SK-N-SH (cell line): Measurements from ENCODE around the gene CDH22. TPM values are rescaled to one million over a fixed set of nuclear protein-coding genes. Genes with fewer than 3 reads are reported as not detected.

Experiments used
- CTCF ChIA-PET: fragments of 300-600, 350-600 bp; formaldehyde crosslinking; extraction: SDS; loops from one replicate; lab custom pipeline; 2021; lab: Yijun Ruan, JAX
- POLR2A ChIA-PET: fragments of 350-600 bp; sonication (Branson Sonifier 250); formaldehyde crosslinking; extraction: SDS; loops from one replicate; lab custom pipeline; 2020; ENCODE audit warnings: antibody characterized with exemption, inconsistent platforms; lab: Yijun Ruan, JAX
- DNase-seq: peaks from one replicate; pipeline ENCODE4 v3.0.0; 2012
- H2AFZ ChIP-seq: fragments of 200-600 bp; sonication (generic); 2 replicates; pipeline ENCODE4 v1.8.1; 2016; ENCODE audit warnings: antibody characterized with exemption, mild to moderate bottlenecking, low read depth
- H3F3A ChIP-seq: fragments of 200-600 bp; sonication (generic); replicated peaks from 2 replicates; pipeline ENCODE3; 2016; ENCODE audit warnings: antibody characterized with exemption, mild to moderate bottlenecking; ENCODE audit not compliant: insufficient read depth
- H3K27ac ChIP-seq, 2 experiments: fragments of 200-500 bp in 1 of 2; fragments of 200-600 bp in 1 of 2; sonication (Bioruptor generic) in 1 of 2; sonication (generic), shearing (Covaris generic) in 1 of 2; 2 replicates each; pipeline versions ENCODE4 v1.5.1 to v1.6.1; 2014 to 2016; ENCODE audit warnings: low read depth in 2 of 2, inconsistent platforms in 1 of 2, low read length in 1 of 2, mild to moderate bottlenecking in 1 of 2, mixed read lengths in 1 of 2
- H3K27me3 ChIP-seq: fragments of 200-600 bp; sonication (generic), shearing (Covaris generic); 2 replicates; pipeline ENCODE4 v1.6.1; 2016; ENCODE audit warnings: mixed run types; ENCODE audit not compliant: insufficient read depth
- H3K36me3 ChIP-seq, 2 experiments: fragments of 200-500 bp in 1 of 2; fragments of 200-600 bp in 1 of 2; sonication (Bioruptor generic) in 1 of 2; sonication (generic) in 1 of 2; replicated peaks in 1 of 2; 2 replicates each; pipeline versions ENCODE3 to v1.5.1; 2014 to 2016; ENCODE audit warnings: low read length in 1 of 2, mild to moderate bottlenecking in 1 of 2; ENCODE audit not compliant: insufficient read depth in 2 of 2, control insufficient read depth in 1 of 2
- H3K4me1 ChIP-seq, 2 experiments: fragments of 200-500 bp in 1 of 2; fragments of 200-600 bp in 1 of 2; sonication (Bioruptor generic) in 1 of 2; sonication (generic), shearing (Covaris generic) in 1 of 2; 2 replicates each; pipeline versions ENCODE4 v1.5.1 to v1.6.1; 2014 to 2016; ENCODE audit warnings: low read depth in 1 of 2, low read length in 1 of 2, mixed run types in 1 of 2; ENCODE audit not compliant: insufficient read depth in 2 of 2, control insufficient read depth in 1 of 2
- H3K4me2 ChIP-seq: fragments of 200-600 bp; sonication (generic), shearing (Covaris generic); 2 replicates; pipeline ENCODE4 v1.6.1; 2017; ENCODE audit warnings: mixed run types
- H3K4me3 ChIP-seq, 2 experiments: fragments of 200-500 bp in 1 of 2; fragments of 200-600 bp in 1 of 2; sonication (Bioruptor generic) in 1 of 2; sonication (generic), shearing (Covaris generic) in 1 of 2; 2 replicates each; pipeline versions ENCODE4 v1.5.1 to v1.8.1; 2014 to 2016; ENCODE audit warnings: low read depth in 2 of 2, inconsistent platforms in 1 of 2, low read length in 1 of 2, mild to moderate bottlenecking in 1 of 2, mixed read lengths in 1 of 2, moderate library complexity in 1 of 2
- H3K79me2 ChIP-seq: fragments of 200-600 bp; sonication (generic); 2 replicates; pipeline ENCODE4 v1.8.1; 2017; ENCODE audit warnings: mild to moderate bottlenecking; ENCODE audit not compliant: insufficient read depth
- H3K9ac ChIP-seq: fragments of 200-600 bp; sonication (generic); 2 replicates; pipeline ENCODE4 v1.6.1; 2017; ENCODE audit warnings: mixed run types
- H3K9me2 ChIP-seq: fragments of 200-600 bp; sonication (generic); 2 replicates; pipeline ENCODE4 v1.6.1; 2017; ENCODE audit warnings: mixed run types
- H3K9me3 ChIP-seq: fragments of 200-600 bp; sonication (generic); 2 replicates; pipeline ENCODE4 v1.6.1; 2017; ENCODE audit warnings: mixed run types, mild to moderate bottlenecking, moderate library complexity
- H4K20me1 ChIP-seq: fragments of 200-600 bp; sonication (generic); 2 replicates; pipeline ENCODE4 v1.6.1; 2017; ENCODE audit warnings: mild to moderate bottlenecking, mixed run types; ENCODE audit not compliant: insufficient read depth
- CHD2 ChIP-seq: fragments of 150-350 bp; IDR thresholded peaks from 2 replicates; pipeline ENCODE4 v1.6.1; 2018; ENCODE audit warnings: low read length; ENCODE audit not compliant: partially characterized antibody
- CTCF ChIP-seq: fragments of 200-600 bp; sonication (generic); IDR thresholded peaks from 2 replicates; pipeline ENCODE4 v1.6.1; 2017; ENCODE audit warnings: antibody characterized with exemption, mild to moderate bottlenecking, moderate library complexity
- ELF1 ChIP-seq: IDR thresholded peaks from 2 replicates; pipeline ENCODE4 v1.4.0; 2012
- FOSL2 ChIP-seq: IDR thresholded peaks from 2 replicates; pipeline ENCODE4 v1.4.0; 2012; ENCODE audit warnings: low read depth, mild to moderate bottlenecking, moderate library complexity, borderline replicate concordance
- GABPA ChIP-seq: IDR thresholded peaks from 2 replicates; pipeline ENCODE4 v1.4.0; 2012; ENCODE audit warnings: low read depth, mild to moderate bottlenecking
- MAX ChIP-seq: IDR thresholded peaks from 2 replicates; pipeline ENCODE4 v1.4.0; 2012; ENCODE audit warnings: low read depth
- MEF2A ChIP-seq: IDR thresholded peaks from 2 replicates; pipeline ENCODE4 v1.4.0; 2012; ENCODE audit warnings: low read depth, borderline replicate concordance
- MXI1 ChIP-seq: IDR thresholded peaks from 2 replicates; pipeline ENCODE4 v1.6.1; 2012; ENCODE audit warnings: mild to moderate bottlenecking, low read depth, low read length, improper control_type of control experiment
- NFIC ChIP-seq: IDR thresholded peaks from 2 replicates; pipeline ENCODE4 v1.4.0; 2012; ENCODE audit warnings: borderline replicate concordance
- RCOR1 ChIP-seq: fragments of 150-350 bp; IDR thresholded peaks from 2 replicates; pipeline ENCODE4 v1.6.1; 2017; ENCODE audit warnings: antibody characterized with exemption, low read length
- REST ChIP-seq: IDR thresholded peaks from 2 replicates; pipeline ENCODE4 v1.6.1; 2012; ENCODE audit warnings: mild to moderate bottlenecking, low read depth, low read length, moderate library complexity
- SIN3A ChIP-seq: IDR thresholded peaks from 2 replicates; pipeline ENCODE4 v1.6.1; 2012; ENCODE audit warnings: low read depth, mild to moderate bottlenecking, low read length, moderate library complexity, borderline replicate concordance
- TAF1 ChIP-seq: IDR thresholded peaks from 2 replicates; pipeline ENCODE4 v1.6.1; 2012; ENCODE audit warnings: low read depth, mild to moderate bottlenecking, low read length, moderate library complexity, borderline replicate concordance
- ZBTB33 ChIP-seq: IDR thresholded peaks from 2 replicates; pipeline ENCODE4 v1.4.0; 2012; ENCODE audit warnings: low read depth, borderline replicate concordance
- WGBS: methylation state at CpG from one replicate; pipeline ENCODE4 v1.1.6; 2017; ENCODE audit warnings: low lambda C conversion rate; 5-methylcytosine and 5-hydroxymethylcytosine counted together
- polyA plus RNA-seq, 3 experiments: library from polyadenylated mRNA; depleted of rRNA; stranded (reverse); fragments of >200 nt; gene quantifications; 2 replicates each; pipeline ENCODE4 v1.2.3, GENCODE V29; 2012
- TF ChIP-seq, protein P1 (sequence below): IDR thresholded peaks from 2 replicates; pipeline ENCODE4; 2012
- TF ChIP-seq, protein P2 (sequence below): IDR thresholded peaks from 2 replicates; pipeline ENCODE4 v1.4.0; 2012; ENCODE audit warnings: low read depth, borderline replicate concordance

The CDH22 gene
- polyA plus RNA-seq, 1 of the 3 experiments (the other 2 are of a cell fraction) = not detected

GRCh38 chr20:46305973-46306360 lies 2.3 kb downstream of the CDH22 start:
- Histone ChIP-seq H3K4me2 (no peak overlapping the region), H3K4me3 (no peak overlapping the region), H3K4me1 (peaks cover 0 to 3% of the 10 kb centered on the region in 2 experiments; a peak in 1 of 4 replicates), H3K9me3 (no peaks in the 10 kb centered on the region), H3K27me3 (peaks cover 47% of the 10 kb centered on the region), H2AFZ (no peak overlapping the region)
- no peak for DNase-seq
- POLR2A ChIA-PET = interaction anchor here (1.2 kb wide), 1 partner anchor 43 kb away, joined by 4 read pairs; no protein-coding TSS in a partner anchor
- TF ChIP-seq FOSL2 (no peak), MXI1 (no peak), ZBTB33 (no peak)
- TF ChIP-seq, all 33 proteins: peak for 0
- H4K20me1 ChIP-seq = no peaks in the 10 kb centered on the region
- H3K79me2 ChIP-seq = no peaks in the 10 kb centered on the region
- CTCF ChIA-PET = interaction anchor here (0.6 to 14.2 kb wide), 20 partner anchors 11 to 261 kb away, joined by 3 to 190 read pairs (median 6); no protein-coding TSS in a partner anchor
- no peak overlapping the region for H3K27ac ChIP-seq
- no peaks in the 10 kb centered on the region for H3K9me2 ChIP-seq
- H3K36me3 ChIP-seq = no peaks in the 10 kb centered on the region
- no peaks in the 10 kb centered on the region for H3F3A ChIP-seq
- H3K9ac ChIP-seq = no peak overlapping the region
- WGBS = 50% methylated on average over 9 of the region's 9 CpGs

- Histone ChIP-seq H3K27ac (no peak overlapping the region), H3K79me2 (no peaks in the 10 kb centered on the region), H3K9me3 (no peaks in the 10 kb centered on the region), H3K36me3 (no peaks in the 10 kb centered on the region), H3K4me2 (no peak overlapping the region), H3K4me3 (no peak overlapping the region), H3K9me2 (no peaks in the 10 kb centered on the region), H3F3A (no peaks in the 10 kb centered on the region), H4K20me1 (no peaks in the 10 kb centered on the region), H3K9ac (no peak overlapping the region), H2AFZ (no peak overlapping the region), H3K27me3 (peaks cover 42% of the 10 kb centered on the region), H3K4me1 (peaks cover 0 to 3% of the 10 kb centered on the region in 2 experiments; a peak in 1 of 4 replicates)
- no peak for TF ChIP-seq GABPA
- no peak for TF ChIP-seq ELF1
- no peak for TF ChIP-seq RCOR1
- TF ChIP-seq NFIC = no peak
- TF ChIP-seq, protein P1, sequence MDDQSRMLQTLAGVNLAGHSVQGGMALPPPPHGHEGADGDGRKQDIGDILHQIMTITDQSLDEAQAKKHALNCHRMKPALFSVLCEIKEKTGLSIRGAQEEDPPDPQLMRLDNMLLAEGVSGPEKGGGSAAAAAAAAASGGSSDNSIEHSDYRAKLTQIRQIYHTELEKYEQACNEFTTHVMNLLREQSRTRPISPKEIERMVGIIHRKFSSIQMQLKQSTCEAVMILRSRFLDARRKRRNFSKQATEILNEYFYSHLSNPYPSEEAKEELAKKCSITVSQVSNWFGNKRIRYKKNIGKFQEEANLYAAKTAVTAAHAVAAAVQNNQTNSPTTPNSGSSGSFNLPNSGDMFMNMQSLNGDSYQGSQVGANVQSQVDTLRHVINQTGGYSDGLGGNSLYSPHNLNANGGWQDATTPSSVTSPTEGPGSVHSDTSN = no peak
- no peak for TF ChIP-seq TAF1
- no peak for TF ChIP-seq REST
- no peak for TF ChIP-seq SIN3A
- no peak for TF ChIP-seq MAX
- TF ChIP-seq FOSL2 = no peak
- no peak for TF ChIP-seq MEF2A
- TF ChIP-seq CHD2 = no peak
- TF ChIP-seq, protein P2, sequence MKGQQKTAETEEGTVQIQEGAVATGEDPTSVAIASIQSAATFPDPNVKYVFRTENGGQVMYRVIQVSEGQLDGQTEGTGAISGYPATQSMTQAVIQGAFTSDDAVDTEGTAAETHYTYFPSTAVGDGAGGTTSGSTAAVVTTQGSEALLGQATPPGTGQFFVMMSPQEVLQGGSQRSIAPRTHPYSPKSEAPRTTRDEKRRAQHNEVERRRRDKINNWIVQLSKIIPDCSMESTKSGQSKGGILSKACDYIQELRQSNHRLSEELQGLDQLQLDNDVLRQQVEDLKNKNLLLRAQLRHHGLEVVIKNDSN = no peak
- TF ChIP-seq CTCF = no peak
- CTCF ChIA-PET = interaction anchor here (0.6 to 14.2 kb wide), 19 partner anchors 10 to 261 kb away, joined by 3 to 190 read pairs (median 7); no protein-coding TSS in a partner anchor
- 50% methylated on average over 8 of the region's 12 CpGs for WGBS
- POLR2A ChIA-PET = interaction anchor here (1.2 kb wide), 1 partner anchor 44 kb away, joined by 4 read pairs; no protein-coding TSS in a partner anchor
- no peak for DNase-seq
Measured at GRCh38 chr20:46305331-46305972, 2.8 kb downstream of the CDH22 start.
